Adipose tissue (tissue), 3 donors: ENCODE measurements around the gene FOXL2NB. TPM values are rescaled to one million over a fixed set of nuclear protein-coding genes. Genes with fewer than 3 reads are reported as not detected.

Experiments used
- H3K27ac ChIP-seq: one replicate; pipeline ENCODE4 v1.5.1; 2013; ENCODE audit warnings: low read depth, low read length
- WGBS, 3 donors: extraction: QIAGEN DNeasy Blood & Tissue Kit; methylation state at CpG; one replicate each; pipeline ENCODE4 v1.1.7; 2013; 5-methylcytosine and 5-hydroxymethylcytosine counted together
- polyA plus RNA-seq, 3 donors: library from polyadenylated mRNA; stranded (reverse); fragments of 200-250 nt; gene quantifications; one replicate each; pipeline ENCODE4 v1.2.3, GENCODE V29; 2013
- donor health status: healthy with polysubstance abuse.
- donor health status: Bipolar disorder and iron deficiency.
- donor health status: healthy.

Gene FOXL2NB
- under 1 TPM in 1 of 3 donors, not detected in 2; 0.02 TPM for polyA plus RNA-seq

DNA sequence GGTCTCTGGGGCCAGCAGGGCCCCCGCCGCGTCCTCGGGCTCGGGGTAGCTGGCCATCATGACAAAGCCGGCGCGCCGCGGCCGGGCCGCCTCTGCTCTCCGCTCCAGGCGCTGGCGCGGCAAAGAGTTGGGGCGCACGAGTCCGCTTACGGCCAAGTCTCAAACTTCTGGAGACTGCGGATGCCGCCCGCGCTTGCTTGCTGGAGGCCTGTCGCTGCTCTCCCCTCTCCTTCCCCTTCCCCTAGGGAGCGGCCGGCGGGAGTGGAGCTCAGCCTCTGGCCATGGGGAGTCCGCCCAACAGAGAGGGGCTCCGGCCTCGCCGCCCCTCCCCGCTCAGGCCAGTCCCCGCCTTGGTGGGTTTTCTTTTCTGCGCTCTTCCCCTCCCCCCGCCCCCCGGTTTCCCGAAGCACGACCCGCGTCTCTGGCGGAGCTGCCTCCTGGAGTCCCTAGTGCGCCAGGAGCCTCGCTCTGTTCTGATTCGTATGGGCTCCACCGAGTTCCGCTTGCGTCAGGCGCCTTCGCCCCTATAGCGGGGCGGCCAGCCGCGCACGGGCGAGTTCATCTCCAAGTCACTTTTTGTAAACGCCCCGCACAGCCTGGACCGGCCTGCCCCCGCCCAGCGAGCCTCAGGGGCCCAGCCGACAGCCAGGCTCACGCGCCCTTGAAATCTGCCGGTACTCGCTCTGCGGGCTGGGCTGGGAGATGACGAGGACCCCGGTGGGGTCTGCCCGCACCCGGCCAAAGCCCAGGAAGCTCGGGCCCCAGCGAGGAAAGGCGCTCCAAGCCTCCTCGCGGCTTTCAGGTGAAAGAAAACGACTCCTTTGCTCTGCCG lies at the start of gene FOXL2NB, which contains the start of gene FOXL2:
Gene FOXL2NB (plus strand): TSS at position 555 of the 832 bp plus-strand sequence. CDS start 148 bp downstream, at position 703.
Gene FOXL2 (minus strand): TSS at position 475 of the 832 bp plus-strand sequence. CDS start 415 bp downstream, at position 60.
- WGBS, 3 donors: 1 to 2% (median 2%) methylated on average over 55 to 78 of the region's 78 CpGs
- no peak within 1 kb of the TSS for H3K27ac ChIP-seq

DNA sequence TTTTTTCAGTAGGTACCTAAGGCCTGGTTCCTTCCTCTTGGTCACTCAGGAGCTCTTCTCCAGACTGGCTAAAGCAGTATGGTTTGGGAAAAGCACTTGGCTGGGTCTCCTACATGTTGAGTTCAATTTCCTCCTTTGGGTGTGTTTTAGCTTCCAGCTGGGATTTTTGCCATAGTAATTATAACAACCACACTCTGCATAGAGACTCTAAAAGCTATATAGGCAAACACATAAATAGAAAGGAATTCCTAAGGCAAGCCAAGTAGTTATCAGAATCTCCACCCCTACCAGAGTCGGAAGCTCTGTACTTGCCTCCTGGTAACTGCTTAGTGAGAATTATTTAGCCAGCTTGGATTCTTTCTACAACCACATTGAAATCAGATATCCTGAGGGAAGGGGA lies 48.7 kb upstream of the FOXL2NB start:
- H3K27ac ChIP-seq: no peak overlapping the region
- 8 to 40% (median 36%) methylated on average over 1 of the region's 1 CpG for WGBS, 3 donors

DNA sequence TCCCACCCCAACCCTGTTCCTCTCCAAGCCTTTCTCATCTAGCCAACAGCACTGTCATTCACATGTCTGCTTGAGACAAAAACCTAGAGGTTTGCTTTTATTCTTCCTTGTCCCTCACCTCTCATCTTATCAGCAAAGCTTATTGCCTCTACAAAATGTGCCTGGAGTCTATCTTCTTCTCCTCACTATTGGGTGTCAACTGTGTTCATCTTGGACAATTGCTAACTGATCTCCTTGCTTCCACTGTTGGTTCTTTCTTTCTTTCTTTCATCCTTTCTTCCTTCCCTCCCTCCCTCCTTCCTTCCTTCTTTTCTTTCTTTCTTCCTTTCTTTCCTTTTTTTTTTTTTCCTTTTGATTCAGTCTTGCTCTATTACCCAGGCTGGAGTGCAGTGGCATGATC lies 48.3 kb upstream of the FOXL2NB start:
- H3K27ac ChIP-seq: no peak overlapping the region

- H3K27ac ChIP-seq: no peak overlapping the region
- WGBS, 3 donors: 66 to 91% (median 83%) methylated on average over 5 of the region's 5 CpGs
Measured at GRCh38 chr3:138899351-138899991, 47.5 kb upstream of the FOXL2NB start.

GRCh38 chr3:138901567-138901966 lies 45.5 kb upstream of the FOXL2NB start:
- 43 to 68% (median 61%) methylated on average over 8 of the region's 8 CpGs for WGBS, 3 donors
- no peak overlapping the region for H3K27ac ChIP-seq

- 61 to 100% (median 77%) methylated on average over 1 of the region's 1 CpG for WGBS, 3 donors
- no peak overlapping the region for H3K27ac ChIP-seq
Measured at GRCh38 chr3:138902171-138902570, 44.8 kb upstream of the FOXL2NB start.

- no peak overlapping the region for H3K27ac ChIP-seq
- WGBS, 3 donors: 59 to 90% (median 74%) methylated on average over 3 of the region's 3 CpGs
Measured at GRCh38 chr3:138907539-138907938, 39.5 kb upstream of the FOXL2NB start.

DNA sequence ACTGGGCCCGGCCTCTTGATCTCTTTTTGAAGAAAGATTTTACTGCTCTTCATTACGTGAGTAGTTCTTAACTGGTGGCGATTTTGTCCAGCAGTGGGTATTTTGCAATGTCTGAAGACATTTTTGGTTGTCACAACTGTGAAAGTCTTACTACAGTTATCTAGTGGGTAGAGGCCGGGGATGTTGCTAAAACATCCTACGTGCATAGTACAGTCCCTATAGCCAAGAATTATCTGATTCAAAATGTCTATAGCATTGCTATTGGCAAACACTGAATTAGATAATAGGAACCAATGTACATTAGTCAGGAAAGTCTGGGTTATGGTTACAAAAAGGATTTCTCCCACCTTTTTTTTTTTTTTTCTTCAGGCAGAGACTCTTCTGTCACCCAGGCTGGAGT lies 38.2 kb upstream of the FOXL2NB start:
- H3K27ac ChIP-seq: no peak overlapping the region
- 60 to 93% (median 63%) methylated on average over 5 of the region's 5 CpGs for WGBS, 3 donors

DNA sequence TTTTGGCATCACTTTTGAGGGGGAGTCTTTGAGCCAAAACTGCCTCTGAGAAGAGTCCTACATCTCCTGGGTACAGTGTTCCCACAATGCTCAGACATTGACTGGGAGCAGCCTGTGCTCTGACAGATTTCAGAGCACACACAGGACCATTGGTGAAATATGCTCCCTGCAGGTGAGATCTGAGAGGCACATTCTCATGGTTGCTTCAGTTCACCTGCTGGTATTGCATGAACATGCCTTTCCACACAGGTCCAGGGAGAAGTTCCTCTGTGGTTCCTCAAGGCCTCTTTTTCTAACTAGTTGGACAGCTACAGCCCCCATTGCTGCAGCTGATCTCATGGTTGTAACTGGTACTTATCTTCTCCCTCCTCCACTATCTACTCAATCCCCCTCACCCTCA lies 37.1 kb upstream of the FOXL2NB start:
- H3K27ac ChIP-seq: no peak overlapping the region

GRCh38 chr3:138911621-138912020 lies 35.4 kb upstream of the FOXL2NB start:
- WGBS, 3 donors: 97 to 99% (median 98%) methylated on average over 1 of the region's 1 CpG
- no peak overlapping the region for H3K27ac ChIP-seq

DNA sequence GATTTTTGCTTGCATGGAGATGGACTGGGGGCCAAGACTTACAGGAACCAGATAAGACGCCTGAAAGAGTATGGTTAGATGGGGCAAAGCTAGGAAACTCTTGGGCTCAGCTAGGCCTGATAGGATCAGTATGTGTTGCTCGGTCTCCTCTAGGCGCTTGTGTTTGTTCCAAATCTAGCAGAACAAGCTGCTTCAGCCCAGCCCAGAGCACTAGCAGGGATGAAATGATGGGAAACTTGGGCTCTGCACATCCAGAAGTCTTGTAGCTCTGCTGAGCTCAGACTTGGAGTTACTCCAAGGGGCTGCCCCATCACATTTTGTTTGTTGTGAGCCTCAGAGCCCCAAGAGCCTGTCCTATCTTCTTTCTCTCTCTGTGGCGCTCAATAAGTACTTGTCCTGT lies 34.8 kb upstream of the FOXL2NB start:
- 85 to 91% (median 89%) methylated on average over 4 of the region's 4 CpGs for WGBS, 3 donors
- no peak overlapping the region for H3K27ac ChIP-seq

DNA sequence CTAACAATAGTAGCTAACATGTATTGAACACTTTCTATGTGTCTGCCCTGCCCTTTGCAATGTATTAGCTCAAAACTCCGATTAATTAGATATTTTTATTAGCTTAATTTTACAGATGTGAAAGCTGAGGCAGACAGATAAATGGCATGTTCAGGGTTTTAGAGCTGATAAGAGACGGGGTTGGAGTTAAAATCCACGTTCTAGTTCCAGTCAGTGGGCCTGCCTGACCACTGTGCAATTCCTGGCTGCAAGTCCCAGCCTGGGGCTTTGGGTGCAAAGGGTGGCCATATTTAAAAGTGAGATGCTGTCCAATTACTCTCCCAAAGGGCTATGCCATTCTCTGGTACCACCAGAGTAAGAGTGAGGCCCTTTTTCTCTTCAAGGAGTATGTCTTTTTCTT lies 33.3 kb upstream of the FOXL2NB start:
- no peak overlapping the region for H3K27ac ChIP-seq
- 90 to 93% (median 90%) methylated on average over 3 of the region's 3 CpGs for WGBS, 3 donors

- WGBS, 3 donors: 8 to 11% (median 10%) methylated on average over 19 of the region's 19 CpGs
- no peak overlapping the region for H3K27ac ChIP-seq
Measured at GRCh38 chr3:138914870-138915502, 32.0 kb upstream of the FOXL2NB start.

DNA sequence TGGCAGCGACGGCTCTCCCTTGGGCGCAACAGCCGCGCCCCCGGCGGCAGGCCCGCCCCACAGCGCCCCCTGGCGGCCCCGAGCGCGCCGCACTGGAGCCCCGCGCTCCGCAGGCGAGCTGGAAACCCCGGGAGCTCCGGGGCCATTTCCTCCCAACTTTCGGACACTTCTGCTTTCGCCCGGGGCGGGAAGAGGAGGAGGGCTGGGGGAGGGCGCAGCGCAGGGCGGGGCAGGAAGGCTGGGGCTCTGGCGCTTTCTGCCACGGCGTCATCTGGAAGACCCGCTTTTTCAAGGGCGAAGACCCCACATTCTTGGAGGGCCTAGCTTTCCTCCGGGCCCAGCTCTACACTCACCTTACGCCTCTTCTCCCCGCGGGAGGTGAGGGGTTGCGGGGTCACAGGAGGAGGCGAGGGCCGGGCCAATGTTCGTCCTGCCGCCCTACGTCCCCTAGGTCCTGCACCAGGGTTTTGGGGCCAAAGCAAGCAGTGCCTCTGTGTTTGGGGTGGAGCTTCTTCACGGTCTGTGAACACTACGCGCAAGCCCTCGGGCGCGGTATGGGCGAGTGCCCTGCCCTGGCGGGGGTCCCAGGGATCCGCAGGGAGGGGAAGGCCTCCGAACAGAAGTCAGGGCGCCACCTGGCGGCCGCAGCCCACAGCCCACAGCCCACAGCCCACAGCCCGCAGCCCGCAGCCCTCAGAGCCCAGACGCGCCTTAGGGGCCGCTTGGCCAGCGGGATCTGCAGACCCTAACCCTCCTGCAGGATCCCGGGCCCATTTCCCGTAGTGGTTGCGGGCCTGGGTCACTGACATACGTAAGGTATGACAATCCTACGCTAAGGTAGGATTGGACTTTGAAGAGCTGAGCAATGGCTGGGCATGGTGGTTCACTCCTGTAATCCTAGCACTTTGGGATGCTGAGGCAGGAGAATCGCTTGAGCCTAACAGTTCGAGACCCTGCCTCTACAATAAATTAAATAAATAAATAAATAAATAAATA lies 31.2 kb upstream of the FOXL2NB start:
- WGBS, 3 donors: 2% methylated on average over 64 to 68 of the region's 68 CpGs
- H3K27ac ChIP-seq: peak overlapping the region; percentile 51

GRCh38 chr3:138916824-138917223 lies 30.2 kb upstream of the FOXL2NB start:
- WGBS, 3 donors: 29 to 41% (median 40%) methylated on average over 2 of the region's 2 CpGs
- no peak overlapping the region for H3K27ac ChIP-seq

DNA sequence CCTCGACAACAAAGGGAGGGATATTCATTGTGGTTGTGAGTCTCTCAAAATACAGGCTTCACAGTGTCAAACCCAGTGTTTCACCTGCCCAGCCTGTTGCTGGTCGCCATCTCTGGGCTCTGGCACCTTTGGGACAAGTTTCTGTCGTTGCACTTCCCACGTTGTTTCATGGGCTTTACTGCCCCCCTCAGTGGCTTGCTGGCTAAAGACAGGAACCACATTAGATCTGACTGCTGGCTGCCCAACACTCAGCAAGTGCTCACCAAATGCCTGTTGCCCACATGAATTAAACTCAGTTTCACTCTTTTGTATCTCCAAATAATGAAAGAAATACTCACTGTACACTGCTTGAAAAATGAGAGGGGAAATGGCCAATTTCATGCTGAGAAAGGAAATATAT lies 27.7 kb upstream of the FOXL2NB start:
- 63 to 78% (median 69%) methylated on average over 4 of the region's 4 CpGs for WGBS, 3 donors
- H3K27ac ChIP-seq: no peak overlapping the region

GRCh38 chr3:138921316-138922292 lies 25.4 kb upstream of the FOXL2NB start:
- 79 to 84% (median 84%) methylated on average over 8 of the region's 8 CpGs for WGBS, 3 donors
- H3K27ac ChIP-seq: no peak overlapping the region
